Measurements from ENCODE around the gene AEBP2.

DNA sequence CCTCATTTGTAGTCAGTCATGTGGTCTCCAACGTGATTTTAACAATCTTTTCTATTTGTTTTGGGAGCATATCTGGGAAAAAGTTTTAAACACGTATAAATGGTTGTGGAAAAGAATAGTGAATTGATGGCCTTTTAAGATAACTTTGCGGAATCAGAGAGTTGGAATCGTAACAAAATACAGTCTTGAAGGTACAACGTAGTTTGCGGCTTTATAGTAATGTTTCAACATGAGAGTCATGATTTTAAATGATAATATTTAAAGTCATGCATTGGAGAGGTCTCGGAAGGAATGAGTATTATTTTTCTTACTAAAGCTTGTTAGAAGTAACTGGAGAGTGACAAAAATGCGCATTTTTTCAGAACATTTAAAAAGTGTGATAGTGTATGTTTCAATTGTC lies 1.6 kb downstream of the AEBP2 start:
- TF ChIP-seq POLR2A (IDR thresholded peaks at IDR 0.05) = no peak
- TF ChIP-seq, protein P1, sequence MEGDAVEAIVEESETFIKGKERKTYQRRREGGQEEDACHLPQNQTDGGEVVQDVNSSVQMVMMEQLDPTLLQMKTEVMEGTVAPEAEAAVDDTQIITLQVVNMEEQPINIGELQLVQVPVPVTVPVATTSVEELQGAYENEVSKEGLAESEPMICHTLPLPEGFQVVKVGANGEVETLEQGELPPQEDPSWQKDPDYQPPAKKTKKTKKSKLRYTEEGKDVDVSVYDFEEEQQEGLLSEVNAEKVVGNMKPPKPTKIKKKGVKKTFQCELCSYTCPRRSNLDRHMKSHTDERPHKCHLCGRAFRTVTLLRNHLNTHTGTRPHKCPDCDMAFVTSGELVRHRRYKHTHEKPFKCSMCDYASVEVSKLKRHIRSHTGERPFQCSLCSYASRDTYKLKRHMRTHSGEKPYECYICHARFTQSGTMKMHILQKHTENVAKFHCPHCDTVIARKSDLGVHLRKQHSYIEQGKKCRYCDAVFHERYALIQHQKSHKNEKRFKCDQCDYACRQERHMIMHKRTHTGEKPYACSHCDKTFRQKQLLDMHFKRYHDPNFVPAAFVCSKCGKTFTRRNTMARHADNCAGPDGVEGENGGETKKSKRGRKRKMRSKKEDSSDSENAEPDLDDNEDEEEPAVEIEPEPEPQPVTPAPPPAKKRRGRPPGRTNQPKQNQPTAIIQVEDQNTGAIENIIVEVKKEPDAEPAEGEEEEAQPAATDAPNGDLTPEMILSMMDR (IDR thresholded peaks at IDR 0.05) = no peak

Data from body of pancreas (tissue), 4 donors.